Fibroblast of peridontal ligament (primary cell): ENCODE results near the gene KLF14.
A peak's percentile ranks its signal among the peaks of the same experiment; 100 is the strongest.
"Not testable (repeated sequence)": the region's sequence is repeated elsewhere in the genome, so short reads cannot be mapped to it uniquely, and the experiment has no call there.

Experiments
- DNase-seq: peaks from one replicate; pipeline ENCODE4 v3.0.0-alpha.2; 2010; ENCODE audit errors: extremely low read depth

The KLF14 gene

DNA sequence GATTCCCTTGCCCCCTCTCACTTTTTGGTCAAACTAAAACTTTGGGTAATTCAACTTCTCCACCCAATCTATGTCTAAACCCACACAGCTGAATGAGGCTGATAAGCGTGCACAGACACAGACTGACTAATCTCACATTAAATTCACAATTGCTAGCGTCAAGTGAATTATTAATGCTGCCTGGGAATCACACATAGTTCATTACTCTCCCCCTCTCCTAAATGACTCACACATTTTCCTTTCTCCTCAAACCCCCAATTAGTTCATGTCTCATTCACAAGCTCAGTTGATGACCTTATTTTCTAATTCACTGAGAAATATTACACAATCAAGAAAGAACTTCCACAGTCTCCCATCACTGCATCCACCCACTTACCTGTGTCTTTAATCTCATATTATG is 14.5 kb downstream of the KLF14 start:
- DNase-seq = no peak

DNA sequence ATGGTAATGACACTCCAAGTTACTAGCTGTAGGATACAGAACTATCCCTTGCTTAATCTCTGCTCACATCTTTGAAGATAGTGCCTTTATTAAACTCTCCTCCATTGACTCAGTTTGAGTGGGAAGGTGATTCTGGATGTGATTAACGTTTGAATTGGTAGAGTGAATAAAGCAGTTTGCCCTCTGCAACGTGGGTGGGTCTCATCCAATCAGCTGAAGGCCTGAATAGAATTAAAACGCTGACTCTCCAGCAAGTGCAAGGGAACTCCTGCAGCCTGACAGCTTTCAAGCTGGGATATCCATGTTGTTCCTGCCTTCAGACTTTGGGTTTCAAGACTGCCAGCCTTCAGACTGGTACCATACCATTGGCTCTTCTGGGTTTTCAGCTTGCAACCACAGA is 21.6 kb downstream of the KLF14 start:
- DNase-seq = no peak

DNA sequence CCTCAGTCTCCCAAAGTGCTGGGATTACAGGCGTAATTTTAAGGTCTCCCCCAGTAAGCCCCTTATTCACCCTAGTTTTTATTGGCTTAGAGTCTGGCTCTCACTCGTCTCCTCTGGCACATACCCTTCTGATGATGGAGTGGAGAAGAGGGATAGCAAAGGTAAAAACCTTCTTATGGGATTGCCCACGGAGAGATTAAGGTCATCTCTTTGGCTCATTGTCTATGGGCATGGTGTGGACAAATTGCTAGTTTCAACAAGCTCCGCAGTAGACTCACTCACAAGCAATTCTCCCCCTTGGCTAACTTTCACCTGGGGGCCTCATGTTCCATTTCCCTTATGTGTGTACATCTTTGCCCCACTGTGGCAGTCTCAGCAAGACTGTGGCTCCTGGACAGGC is 25.2 kb downstream of the KLF14 start:
- DNase-seq = no peak

DNA sequence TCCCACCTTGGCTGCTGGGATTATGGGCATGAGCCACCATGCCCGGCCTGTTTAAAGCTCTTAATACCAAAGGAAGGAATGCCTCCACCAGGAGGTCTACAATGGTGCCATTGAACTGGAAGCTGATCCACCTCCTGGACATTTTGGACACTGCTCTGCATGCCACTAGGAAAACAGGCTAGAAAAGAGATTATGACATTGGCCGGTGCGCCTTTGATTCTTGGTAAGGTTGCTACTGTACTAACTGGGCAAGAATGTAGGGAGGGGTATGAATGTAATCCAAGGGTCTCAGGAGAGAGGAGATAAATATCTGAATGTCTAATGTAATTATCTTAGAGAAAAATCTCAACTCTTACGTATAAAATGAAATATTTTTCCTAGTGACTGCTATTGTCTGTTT is 26.0 kb downstream of the KLF14 start:
- DNase-seq = no peak

DNA sequence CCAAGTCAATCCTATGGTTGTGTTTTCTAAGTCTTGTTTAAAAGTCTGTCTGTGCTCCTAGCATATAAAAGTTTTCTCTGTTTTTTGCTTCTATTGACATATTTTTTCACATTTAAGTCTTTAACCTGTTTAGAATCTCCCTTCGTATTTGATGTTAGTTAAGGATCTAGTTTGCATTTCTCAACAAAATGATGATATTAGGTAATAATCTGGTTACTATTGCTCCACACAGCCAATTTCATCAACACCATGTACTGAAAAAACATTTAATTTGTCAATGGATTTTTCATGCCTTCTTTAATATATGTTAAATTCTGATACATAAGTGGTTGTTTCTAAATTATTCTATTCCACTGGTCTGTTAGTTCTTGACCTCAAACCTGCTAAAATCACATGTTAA is 30.2 kb downstream of the KLF14 start:
- DNase-seq = no peak

DNA sequence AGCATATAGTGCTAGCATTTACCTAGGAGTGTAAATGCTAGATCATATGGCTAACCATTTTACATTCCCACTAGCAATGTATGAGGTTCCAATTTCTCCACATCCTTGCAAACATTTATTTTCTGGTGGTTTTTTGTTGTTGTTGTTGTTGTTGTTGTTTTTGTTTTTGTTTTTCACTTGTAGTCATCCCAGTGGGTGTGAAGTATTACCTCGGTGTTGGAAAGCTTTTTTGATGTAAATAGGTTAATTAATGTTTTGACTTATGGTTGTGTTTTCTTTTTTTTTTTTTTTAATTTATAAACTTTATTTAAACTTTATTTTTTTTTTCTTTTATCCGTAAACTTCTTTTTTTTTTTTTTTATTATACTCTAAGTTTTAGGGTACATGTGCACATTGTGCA is 32.4 kb downstream of the KLF14 start:
- no peak for DNase-seq

DNA sequence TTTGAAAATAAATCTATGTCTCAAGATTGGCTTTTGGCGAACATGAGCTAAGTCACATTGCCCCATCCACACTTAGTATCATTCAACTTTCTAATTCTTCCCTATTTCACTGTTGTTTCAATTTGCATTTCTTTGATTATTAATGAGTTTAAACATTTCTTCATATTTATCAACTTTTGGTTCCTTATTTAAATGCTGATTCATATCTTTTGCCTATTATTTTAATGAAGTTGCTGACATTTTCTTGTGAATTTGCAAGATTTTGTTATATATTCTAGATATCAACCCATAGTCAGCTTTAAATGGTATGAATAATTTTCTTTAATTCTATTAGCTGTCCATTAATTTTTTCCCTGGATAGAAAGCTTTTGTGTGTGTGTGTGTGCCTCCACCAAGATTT is 33.2 kb downstream of the KLF14 start:
- DNase-seq = no peak

DNA sequence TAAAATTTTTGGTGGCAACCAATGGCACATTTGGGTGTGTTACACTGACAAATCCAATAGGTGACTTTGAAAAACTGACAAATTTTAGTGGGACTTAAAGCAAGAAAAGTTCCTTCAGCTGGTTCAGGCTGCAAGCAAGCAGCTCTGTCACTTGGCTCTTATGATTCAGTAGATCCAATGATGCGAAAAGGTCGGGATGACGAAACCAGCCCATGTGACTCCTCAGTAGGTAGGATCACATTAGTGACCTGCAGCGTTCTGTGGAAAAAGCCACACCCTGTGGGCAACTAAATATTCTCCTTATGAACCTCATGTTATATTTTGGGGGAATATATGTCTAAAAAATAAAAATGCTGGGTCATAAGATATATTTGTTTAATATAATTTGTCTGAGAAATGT is 34.3 kb downstream of the KLF14 start:
- DNase-seq = no peak

DNA sequence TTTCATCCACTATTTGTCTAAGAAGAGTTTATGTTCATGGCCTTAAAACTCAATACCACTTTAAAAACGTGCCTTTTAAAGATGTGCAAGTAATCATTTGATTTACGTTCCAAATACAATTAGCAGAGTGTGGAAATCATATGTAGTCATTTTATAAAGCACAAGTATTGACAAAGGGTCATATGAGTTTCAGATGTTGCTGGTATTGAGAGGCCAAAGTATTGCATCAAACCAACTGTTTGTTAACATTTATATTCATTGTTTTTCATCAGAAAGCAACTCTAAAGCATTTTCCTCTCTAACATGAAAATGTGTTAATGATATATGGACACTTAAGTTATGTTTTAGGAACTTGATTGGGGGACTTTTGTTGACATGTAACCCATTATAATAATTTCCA is 36.2 kb downstream of the KLF14 start:
- DNase-seq = peak; percentile 12

DNA sequence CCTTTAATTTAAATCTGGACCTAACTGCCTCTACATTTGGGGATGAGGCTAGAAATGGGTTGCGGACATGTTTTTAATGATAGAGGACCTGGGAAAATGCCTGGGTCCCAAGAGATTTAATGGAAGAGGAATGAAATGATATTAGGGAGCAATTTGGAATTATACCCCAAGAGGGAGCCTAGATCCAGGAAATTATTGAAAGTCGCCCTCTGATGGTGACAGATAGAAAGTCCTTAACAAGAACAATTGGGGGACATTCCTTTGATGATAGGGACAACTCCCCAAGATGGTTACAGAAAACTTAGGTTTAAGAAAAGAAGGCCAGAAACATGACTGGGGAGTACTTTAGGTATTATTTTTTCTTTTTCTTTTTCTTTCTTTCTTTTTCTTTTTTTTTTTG is 38.2 kb downstream of the KLF14 start:
- DNase-seq = peak; percentile 55

DNA sequence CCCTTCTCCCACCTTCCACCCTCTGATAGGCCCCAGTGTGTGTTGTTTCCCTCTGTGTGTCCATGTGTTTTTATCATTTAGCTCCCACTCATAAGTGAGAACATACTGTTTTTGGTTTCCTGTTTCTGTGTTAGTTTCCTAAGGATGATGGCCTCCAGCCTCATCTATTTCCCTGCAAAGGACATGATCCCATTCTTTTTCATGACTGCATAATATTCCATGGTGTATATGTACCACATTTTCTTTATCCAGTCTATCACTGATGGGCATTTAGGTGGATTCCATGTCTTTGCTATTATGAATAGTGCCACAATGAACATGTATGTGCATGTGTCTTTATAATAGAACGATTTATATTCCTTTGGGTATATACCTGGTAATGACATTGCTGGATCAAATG is 41.6 kb downstream of the KLF14 start:
- DNase-seq = not testable (repeated sequence)

DNA sequence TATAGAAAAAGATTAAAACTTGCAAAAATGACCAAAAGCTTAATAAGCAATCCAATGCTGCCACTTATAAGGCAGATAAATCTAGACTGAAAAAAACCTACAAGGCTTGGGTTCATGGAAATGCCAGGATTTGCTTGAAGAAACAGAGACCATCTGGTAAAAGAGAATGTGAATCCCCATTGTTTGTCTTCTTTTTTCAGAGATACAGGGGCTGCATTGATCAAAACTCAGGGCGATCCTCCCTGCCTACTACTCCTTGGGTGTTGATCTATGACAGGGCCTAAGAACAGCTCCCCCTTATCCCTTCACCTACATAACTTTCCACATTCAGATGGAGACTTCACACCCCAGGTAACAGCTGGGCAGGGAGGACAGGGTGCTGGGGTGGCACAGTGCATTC is 44.3 kb downstream of the KLF14 start:
- DNase-seq = no peak

DNA sequence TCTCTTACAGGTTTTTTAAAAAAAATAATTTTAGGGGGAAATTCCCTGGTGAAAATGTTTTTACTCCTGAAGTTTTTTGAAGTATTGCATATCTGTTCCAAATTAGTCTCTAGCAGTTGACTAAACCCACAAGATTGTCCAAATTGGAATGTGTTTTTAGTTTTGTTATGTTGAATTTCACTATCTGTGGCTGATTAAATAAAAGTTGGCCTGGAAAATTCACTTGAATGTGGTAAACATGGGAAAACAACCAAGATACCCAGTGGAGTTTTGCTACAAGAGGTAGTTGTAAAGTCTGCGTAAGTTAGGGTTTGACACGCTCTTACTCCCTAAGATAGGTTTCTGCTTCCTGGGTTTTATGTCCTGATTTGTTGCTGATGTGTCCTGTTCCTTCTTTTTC is 51.0 kb downstream of the KLF14 start:
- peak; percentile 77 for DNase-seq
